Tongue (tissue), 2 donors: ENCODE data around the gene ARHGEF19. TPM values are rescaled to one million over a fixed set of nuclear protein-coding genes. Genes with fewer than 3 reads are reported as not detected.
"Not testable (repeated sequence)": the region's sequence is repeated elsewhere in the genome, so short reads cannot be mapped to it uniquely, and the experiment has no call there.

Experiments used
- DNase-seq: peaks from one replicate; pipeline ENCODE4 v3.0.0-alpha.2; 2015
- total RNA-seq: library from RNA; depleted of rRNA; stranded (reverse); fragments of >200 nt; gene quantifications from one replicate; pipeline ENCODE4 v1.2.3, GENCODE V29; 2014

ARHGEF19 gene
- total RNA-seq, 1 donor from 2014 or later, result 27.6 TPM

- DNase-seq, result no peak
Measured at GRCh38 chr1:16221499-16221898, 9.0 kb upstream of the ARHGEF19 start.

GRCh38 chr1:16219968-16220500 lies 7.6 kb upstream of the ARHGEF19 start:
- no peak for DNase-seq

GRCh38 chr1:16218674-16219071 lies 6.2 kb upstream of the ARHGEF19 start:
- DNase-seq, result no peak

- no peak for DNase-seq
Measured at GRCh38 chr1:16218014-16218673, 5.7 kb upstream of the ARHGEF19 start.

GRCh38 chr1:16217061-16217785 lies 4.8 kb upstream of the ARHGEF19 start:
- DNase-seq, result peak; percentile 98

- DNase-seq, result peak; percentile 93
Measured at GRCh38 chr1:16215882-16216753, 3.7 kb upstream of the ARHGEF19 start.

GRCh38 chr1:16215240-16215639 lies 2.8 kb upstream of the ARHGEF19 start:
- not testable (repeated sequence) for DNase-seq

GRCh38 chr1:16213544-16213943 lies 1.1 kb upstream of the ARHGEF19 start:
- not testable (repeated sequence) for DNase-seq

GRCh38 chr1:16213013-16213412 lies 561 bp upstream of the ARHGEF19 start:
- no peak for DNase-seq

- no peak for DNase-seq
Measured at GRCh38 chr1:16211824-16212223, 628 bp downstream of the ARHGEF19 start.

GRCh38 chr1:16210581-16210980 lies 1.9 kb downstream of the ARHGEF19 start:
- DNase-seq, result no peak

- DNase-seq, result peak; percentile 60
Measured at GRCh38 chr1:16209847-16210407, 2.5 kb downstream of the ARHGEF19 start.

- no peak for DNase-seq
Measured at GRCh38 chr1:16209132-16209846, 3.2 kb downstream of the ARHGEF19 start.

GRCh38 chr1:16208270-16208987 lies 4.0 kb downstream of the ARHGEF19 start:
- no peak for DNase-seq

- peak; percentile 41 for DNase-seq
Measured at GRCh38 chr1:16207318-16208269, 4.9 kb downstream of the ARHGEF19 start.

- peak; percentile 99 for DNase-seq
Measured at GRCh38 chr1:16206547-16207317, 5.7 kb downstream of the ARHGEF19 start.

- DNase-seq, result no peak
Measured at GRCh38 chr1:16205891-16206546, 6.4 kb downstream of the ARHGEF19 start.

GRCh38 chr1:16205334-16205671 lies 7.1 kb downstream of the ARHGEF19 start:
- no peak for DNase-seq
